Uterus (tissue), 4 donors: ENCODE data around the gene FGF13. TPM values are rescaled to one million over a fixed set of nuclear protein-coding genes. Genes with fewer than 3 reads are reported as not detected.

Experiments
- DNase-seq, 2 donors: peaks; one replicate each; pipeline ENCODE4 v3.0.0-alpha.2; 2019 to 2020
- H3K27ac ChIP-seq, 2 donors: fragments of 200-600 bp; sonication (generic); 1 replicate in 1 of 2; 2 replicates in 1 of 2; pipeline ENCODE4 v1.5.1; 2016 to 2018
- H3K27me3 ChIP-seq, 2 donors: fragments of 200-600 bp; sonication (generic); one replicate each; pipeline ENCODE4 v1.5.1; 2018 to 2019; ENCODE audit warnings: control low read depth in 1 of 2
- H3K36me3 ChIP-seq, 2 donors: fragments of 200-600 bp; sonication (generic); one replicate each; pipeline ENCODE4 v1.5.1; 2019; ENCODE audit warnings: control low read depth in 1 of 2
- H3K4me1 ChIP-seq, 2 donors: fragments of 200-600 bp; sonication (generic); one replicate each; pipeline ENCODE4 v1.5.1; 2018 to 2019; ENCODE audit warnings: control low read depth in 1 of 2
- H3K4me3 ChIP-seq, 2 donors: fragments of 200-600 bp; sonication (generic); 1 replicate in 1 of 2; 2 replicates in 1 of 2; pipeline ENCODE4 v1.5.1; 2018 to 2019; ENCODE audit warnings: mild to moderate bottlenecking in 1 of 2
- H3K9me3 ChIP-seq, 2 donors: fragments of 200-600 bp; sonication (generic); one replicate each; pipeline ENCODE4 v1.5.1; 2019; ENCODE audit warnings: control low read depth in 1 of 2
- CTCF ChIP-seq, 4 experiments: fragments of 200-600 bp in 2 of 4; fragments of 450-650 bp in 2 of 4; sonication (generic) in 2 of 4; IDR thresholded peaks; one replicate each; pipeline ENCODE4 v1.5.1; 2016 to 2019; ENCODE audit warnings: antibody characterized with exemption in 4 of 4, mild to moderate bottlenecking in 2 of 4, moderate library complexity in 1 of 4
- POLR2A ChIP-seq, 2 donors: fragments of 450-650 bp; IDR thresholded peaks; one replicate each; pipeline ENCODE4 v1.6.1; 2016; ENCODE audit warnings: antibody characterized with exemption in 2 of 2, mild to moderate bottlenecking in 1 of 2, moderate library complexity in 1 of 2
- intact Hi-C: fragments of 100-400 bp; cut with DNase I; formaldehyde crosslinking; loops from one replicate; pipeline ENCODE4 v1.15.1; 2023; ENCODE audit warnings: low total_unique reads
- total RNA-seq, 4 donors: library from RNA; depleted of rRNA in 3 of 4; stranded (reverse); fragments of >200 nt in 3 of 4; gene quantifications; one replicate each; pipeline versions ENCODE4 v1.1.0 to v1.2.4, GENCODE V29; 2014 to 2023
- donor health status: DM: yes; HTN: yes; CAD: no.

FGF13 gene
- 10 to 100 TPM; 15.1 to 51.7 (median 20.1) TPM for total RNA-seq

GRCh38 chrX:138711399-138712347 lies at the start of gene FGF13:
TSS of gene FGF13 (minus strand) at chrX:138711717. CDS start at chrX:138711003, 714 bp downstream.
- Histone ChIP-seq H3K9me3 (no peaks in the 10 kb centered on the region), H3K4me1 (no peaks in the 10 kb centered on the region), H3K36me3 (no peaks in the 10 kb centered on the region), H3K27ac (peak within 1 kb of the TSS; percentile 35 to 74), H3K4me3 (peak within 1 kb of the TSS; percentile 39 to 54), H3K27me3 (no peaks in the 10 kb centered on the region)
- intact Hi-C loops: no loop called here
- TF ChIP-seq CTCF (IDR thresholded peaks at IDR 0.05) (peak in 2 of 4 experiments; percentile 5 to 18), POLR2A (IDR thresholded peaks at IDR 0.05) (no peak)
- DNase-seq: peak; percentile 25 to 40

- TF ChIP-seq POLR2A (IDR thresholded peaks at IDR 0.05) (no peak), CTCF (IDR thresholded peaks at IDR 0.05) (no peak)
- DNase-seq: no peak
- H3K27me3 ChIP-seq: no peaks in the 10 kb centered on the region
- no peaks in the 10 kb centered on the region for H3K9me3 ChIP-seq
- no peaks in the 10 kb centered on the region for H3K4me1 ChIP-seq
- intact Hi-C loops: no loop called here
- no peak overlapping the region for H3K27ac ChIP-seq
- no peak overlapping the region for H3K4me3 ChIP-seq
- H3K36me3 ChIP-seq: no peaks in the 10 kb centered on the region
Observed at GRCh38 chrX:138759217-138759943, 47.9 kb upstream of the FGF13 start.

- H3K4me1 ChIP-seq: no peaks in the 10 kb centered on the region
- no peak overlapping the region for H3K27ac ChIP-seq
- no peak for DNase-seq
- TF ChIP-seq POLR2A (IDR thresholded peaks at IDR 0.05) (no peak), CTCF (IDR thresholded peaks at IDR 0.05) (no peak)
- no peaks in the 10 kb centered on the region for H3K9me3 ChIP-seq
- intact Hi-C loops: no loop called here
- H3K4me3 ChIP-seq: no peak overlapping the region
- H3K27me3 ChIP-seq: peaks cover 0 to 6% of the 10 kb centered on the region in 2 donors
- H3K36me3 ChIP-seq: no peaks in the 10 kb centered on the region
Observed at GRCh38 chrX:138756234-138756633, 44.7 kb upstream of the FGF13 start.

- TF ChIP-seq POLR2A (IDR thresholded peaks at IDR 0.05): no peak
- no peak for TF ChIP-seq CTCF (IDR thresholded peaks at IDR 0.05)
- Histone ChIP-seq H3K4me1 (no peaks in the 10 kb centered on the region), H3K27ac (no peak overlapping the region), H3K36me3 (no peaks in the 10 kb centered on the region), H3K27me3 (peaks cover 0 to 10% of the 10 kb centered on the region in 2 donors), H3K4me3 (no peak overlapping the region), H3K9me3 (no peaks in the 10 kb centered on the region)
- no peak for DNase-seq
- intact Hi-C loops: no loop called here
Observed at GRCh38 chrX:138754861-138755260, 43.3 kb upstream of the FGF13 start.

GRCh38 chrX:138748480-138748879 lies 37.0 kb upstream of the FGF13 start:
- Histone ChIP-seq H3K4me1 (no peaks in the 10 kb centered on the region), H3K4me3 (no peak overlapping the region), H3K9me3 (no peaks in the 10 kb centered on the region), H3K27me3 (peaks cover 0 to 8% of the 10 kb centered on the region in 2 donors), H3K36me3 (no peaks in the 10 kb centered on the region), H3K27ac (no peak overlapping the region)
- no peak for DNase-seq
- peak in 2 of 4 experiments; percentile 14 to 25 for TF ChIP-seq CTCF (IDR thresholded peaks at IDR 0.05)
- no peak for TF ChIP-seq POLR2A (IDR thresholded peaks at IDR 0.05)
- intact Hi-C loops: no loop called here
